K562 (cell line): Measurements from ENCODE around the gene FGD6. TPM values are rescaled to one million over a fixed set of nuclear protein-coding genes. Genes with fewer than 3 reads are reported as not detected.

ENCODE experiments used
- ATAC-seq: fragments of 200-7000 bp; cut with Tn5 transposase; 3 replicates; pipeline ENCODE4 v1.9.1; 2020; ENCODE audit warnings: moderate library complexity
- BruUV-seq: library from RNA; stranded (reverse); fragments of 400-500 nt; replicated peaks from 2 replicates; lab custom pipeline; 2021; lab: Mats Ljungman, UMichigan
- CTCF ChIA-PET: fragments of 300-600 bp; formaldehyde crosslinking; extraction: SDS; loops from one replicate; lab custom pipeline; 2021; ENCODE audit warnings: low intra/inter-chr PET ratio; lab: Yijun Ruan, JAX
- POLR2A ChIA-PET: fragments of 300-600, 350-650 bp; sonication (Branson Sonifier 250); formaldehyde crosslinking; extraction: SDS; loops from one replicate; lab custom pipeline; 2021; ENCODE audit warnings: antibody characterized with exemption, inconsistent platforms; lab: Yijun Ruan, JAX
- DNase-seq, 4 experiments: peaks; one replicate each; pipeline versions ENCODE4 v3.0.0 to v3.0.0-alpha.2; 2011 to 2018; ENCODE audit warnings: low spot score in 3 of 4, mixed read lengths in 3 of 4; ENCODE audit errors: extremely low read depth in 1 of 4
- FAIRE-seq: peaks from 2 replicates; lab custom pipeline; 2011; peaks lifted over from hg19 to GRCh38; lab: Jason Lieb, UNC
- H2AFZ ChIP-seq: 2 replicates; pipeline ENCODE4 v1.6.0; 2011; ENCODE audit warnings: low read depth, low read length, control low read depth, inconsistent platforms
- H3K27ac ChIP-seq: fragments of 200-600 bp; 3 replicates; pipeline ENCODE4 v1.8.0; 2011; ENCODE audit warnings: low read depth, mild to moderate bottlenecking, control low read depth, inconsistent platforms, low read length, moderate library complexity, mixed read lengths; ENCODE audit errors: extremely low read depth
- H3K27me3 ChIP-seq, 2 experiments: fragments of 300-600 bp in 1 of 2; 2 replicates in 1 of 2; 3 replicates in 1 of 2; pipeline versions ENCODE4 v1.6.0 to v1.8.0; 2011; ENCODE audit warnings: inconsistent platforms in 2 of 2, low read length in 2 of 2, mild to moderate bottlenecking in 1 of 2, mixed read lengths in 1 of 2, moderate library complexity in 1 of 2; ENCODE audit not compliant: control insufficient read depth in 2 of 2, insufficient read depth in 2 of 2
- H3K36me3 ChIP-seq: fragments of 300-600 bp; 3 replicates; pipeline ENCODE4 v1.8.0; 2011; ENCODE audit warnings: mild to moderate bottlenecking, low read length, inconsistent platforms; ENCODE audit not compliant: control insufficient read depth, insufficient read depth
- H3K4me1 ChIP-seq, 2 experiments: fragments of 200-600 bp in 1 of 2; replicated peaks in 1 of 2; 2 replicates in 1 of 2; 3 replicates in 1 of 2; pipeline versions ENCODE4 v1.5.1 to v1.8.0; 2011; ENCODE audit warnings: inconsistent platforms in 2 of 2, low read length in 2 of 2, mild to moderate bottlenecking in 1 of 2, mixed read lengths in 1 of 2, moderate library complexity in 1 of 2; ENCODE audit not compliant: control insufficient read depth in 2 of 2, insufficient read depth in 2 of 2
- H3K4me2 ChIP-seq: 2 replicates; pipeline ENCODE4 v1.6.1; 2011; ENCODE audit warnings: low read length, control low read depth, inconsistent platforms, mixed read lengths; ENCODE audit not compliant: insufficient read depth
- H3K4me3 ChIP-seq: fragments of 200-600 bp; sonication (generic), shearing (Covaris generic); 2 replicates; pipeline ENCODE4 v1.5.1; 2016; ENCODE audit warnings: control low read depth, inconsistent platforms
- H3K79me2 ChIP-seq: fragments of 200-600 bp; 3 replicates; pipeline ENCODE4 v1.8.0; 2011; ENCODE audit warnings: low read length, inconsistent platforms; ENCODE audit not compliant: control insufficient read depth, insufficient read depth
- H3K9ac ChIP-seq, 2 experiments: 2 replicates each; pipeline versions ENCODE4 v1.6.0 to v1.6.1; 2011; ENCODE audit warnings: low read depth in 2 of 2, low read length in 2 of 2, control low read depth in 1 of 2, inconsistent platforms in 1 of 2, mild to moderate bottlenecking in 1 of 2, mixed read lengths in 1 of 2; ENCODE audit not compliant: insufficient read depth in 1 of 2
- H3K9me1 ChIP-seq: one replicate; pipeline ENCODE4 v1.6.0; 2011; ENCODE audit warnings: inconsistent platforms, mild to moderate bottlenecking, low read length, moderate library complexity; ENCODE audit not compliant: control insufficient read depth, insufficient read depth
- H3K9me3 ChIP-seq: replicated peaks from 2 replicates; pipeline ENCODE4 v1.5.1; 2011; ENCODE audit warnings: low read depth, low read length, inconsistent platforms; ENCODE audit not compliant: control insufficient read depth, insufficient read depth
- H4K20me1 ChIP-seq: replicated peaks from 2 replicates; pipeline ENCODE4 v1.6.1; 2011; ENCODE audit warnings: low read length, inconsistent platforms, mixed read lengths; ENCODE audit not compliant: control insufficient read depth, insufficient read depth
- BRD9 ChIP-seq: fragments of 450-650 bp; IDR thresholded peaks from 2 replicates; pipeline ENCODE4 v1.6.1; 2018; ENCODE audit warnings: low read depth; ENCODE audit not compliant: partially characterized antibody
- CUX1 ChIP-seq: fragments of 200-800 bp; sonication (Bioruptor generic); IDR thresholded peaks from 2 replicates; pipeline ENCODE4 v1.6.1; 2016; ENCODE audit warnings: missing genetic modification characterization, missing compliant biosample characterization
- DIDO1 ChIP-seq: fragments of 450-650 bp; IDR thresholded peaks from 2 replicates; pipeline ENCODE4 v1.6.1; 2016; ENCODE audit warnings: low read depth, missing biosample characterization, missing genetic modification characterization
- ELF1 ChIP-seq: fragments of 200-800 bp; sonication (Bioruptor generic); IDR thresholded peaks from 2 replicates; pipeline ENCODE4 v1.6.1; 2016; ENCODE audit warnings: missing genetic modification characterization, missing compliant biosample characterization
- SAFB ChIP-seq: fragments of 200-400 bp; formaldehyde crosslinking; IDR thresholded peaks from 2 replicates; pipeline ENCODE4 v1.6.1; 2017; ENCODE audit warnings: low read depth, low read length, borderline replicate concordance
- ZNF121 ChIP-seq: sonication (generic); formaldehyde crosslinking; conservative IDR thresholded peaks from 2 replicates; pipeline ENCODE4 v1.8.0; 2022; ENCODE audit warnings: missing genetic modification reagents
- ZNF212 ChIP-seq: fragments of 450-650 bp; formaldehyde crosslinking; IDR thresholded peaks from 2 replicates; pipeline ENCODE4 v1.4.0; 2020; ENCODE audit warnings: mild to moderate bottlenecking
- ZNF644 ChIP-seq: fragments of 200-800 bp; sonication (Bioruptor generic); IDR thresholded peaks from 2 replicates; pipeline ENCODE4 v1.6.1; 2016; ENCODE audit warnings: low read depth, missing genetic modification characterization, missing compliant biosample characterization
- WGBS: fragments of 100-300 bp; shearing (Covaris generic); methylation state at CpG from one replicate; pipeline ENCODE4 v1.1.6; 2016; ENCODE audit warnings: low coverage, mixed read lengths; ENCODE audit not compliant: insufficient coverage; ENCODE audit errors: missing lambda C conversion rate; 5-methylcytosine and 5-hydroxymethylcytosine counted together
- in situ Hi-C: fragments of 300-500 bp; cut with MboI; formaldehyde crosslinking; loops from 4 replicates; pipeline ENCODE4 v1.15.0; 2018; ENCODE audit warnings: inconsistent platforms, mixed read lengths
- intact Hi-C: fragments of 100-400 bp; cut with micrococcal nuclease; formaldehyde crosslinking; loops from 2 replicates; pipeline ENCODE4 v1.14.2; 2022
- polyA plus RNA-seq, 8 experiments: library from polyadenylated mRNA; depleted of rRNA in 4 of 8; stranded (reverse) in 5 of 8; unstranded in 3 of 8; fragments of >200 nt; fragmentation: Nextera tagmentation in 2 of 8; fragmentation: Illumina TruSeq in 1 of 8; extraction: Ambion mirVana in 2 of 8; extraction: Trizol in 1 of 8; gene quantifications; 2 replicates each; pipeline versions ENCODE4 v1.2.1 to v1.2.3, GENCODE V29; 2011 to 2014; ENCODE audit warnings: inconsistent platforms in 1 of 8, missing spikeins in 1 of 8
- total RNA-seq, 7 experiments: library from RNA; depleted of rRNA in 6 of 7; stranded (reverse); fragments of >200 nt in 6 of 7; fragmentation: Illumina TruSeq in 2 of 7; extraction: Trizol in 2 of 7; gene quantifications; 2 replicates each; pipeline versions ENCODE4 v1.2.1 to v1.2.3, GENCODE V29; 2011 to 2021; ENCODE audit warnings: low replicate concordance in 1 of 7
- TF ChIP-seq, protein P1 (sequence below), 2 experiments: fragments of 450-650 bp; formaldehyde crosslinking in 1 of 2; IDR thresholded peaks; 2 replicates each; pipeline versions ENCODE4 v1.4.0 to v1.6.1; 2014 to 2020; ENCODE audit warnings: mild to moderate bottlenecking in 2 of 2, borderline replicate concordance in 1 of 2, low read depth in 1 of 2

The FGD6 gene
- total and polyA plus RNA-seq, 9 of the 15 experiments (the other 6 are each of a cell fraction or from before 2014, with no cell fraction given) = 1.5 to 11.1 (median 5.8) TPM

DNA sequence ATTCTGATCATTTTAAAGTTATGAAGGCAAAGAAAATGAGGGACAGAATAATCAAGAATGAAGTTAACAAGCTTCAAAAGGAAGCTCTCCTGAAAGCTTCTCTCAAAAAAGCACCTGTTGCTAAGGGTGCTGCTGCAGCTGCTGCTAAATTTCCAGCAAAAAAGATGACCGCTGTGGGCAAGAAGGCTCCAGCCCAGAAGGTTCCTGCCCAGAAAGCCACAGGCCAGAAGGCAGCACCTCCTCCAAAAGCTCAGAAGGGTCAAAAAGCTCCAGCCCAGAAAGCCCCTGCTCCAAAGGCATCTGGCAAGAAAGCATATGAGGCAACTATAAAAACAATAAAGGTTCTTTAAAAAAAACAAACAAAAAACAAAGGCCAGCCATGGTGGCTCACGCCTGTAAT lies 91.2 kb downstream of the FGD6 start:
- H3K27me3 ChIP-seq = no peaks in the 10 kb centered on the region
- H3K9ac ChIP-seq = no peak overlapping the region
- intact Hi-C loops = no loop called here
- H3K9me3 ChIP-seq = no peaks in the 10 kb centered on the region
- WGBS = 82% methylated on average over 2 of the region's 2 CpGs
- DNase-seq = no peak
- H3K79me2 ChIP-seq = no peaks in the 10 kb centered on the region
- CTCF ChIA-PET = no interaction called here
- POLR2A ChIA-PET = no interaction called here
- in situ Hi-C loops = loop anchor here (5.0 kb wide), 1 partner anchor 91 kb away; the partner anchor contains the start of genes FGD6 and VEZT
- no peaks in the 10 kb centered on the region for H3K9me1 ChIP-seq
- H4K20me1 ChIP-seq = no peaks in the 10 kb centered on the region
- no peak for FAIRE-seq
- no peaks in the 10 kb centered on the region for H3K36me3 ChIP-seq
- no peak overlapping the region for H3K27ac ChIP-seq
- ATAC-seq = no peak
- no peak overlapping the region for H3K4me3 ChIP-seq
- no peak overlapping the region for H3K4me2 ChIP-seq
- no TSS peak for BruUV-seq
- H3K4me1 ChIP-seq = no peaks in the 10 kb centered on the region
- no peak overlapping the region for H2AFZ ChIP-seq
- TF ChIP-seq ELF1 (no peak), ZNF212 (no peak), CUX1 (CRISPR knock-in tag) (no peak), ZNF644 (tag) (no peak), DIDO1 (tag) (no peak), ZNF121 (no peak), BRD9 (no peak), SAFB (no peak)
- TF ChIP-seq, protein P1, sequence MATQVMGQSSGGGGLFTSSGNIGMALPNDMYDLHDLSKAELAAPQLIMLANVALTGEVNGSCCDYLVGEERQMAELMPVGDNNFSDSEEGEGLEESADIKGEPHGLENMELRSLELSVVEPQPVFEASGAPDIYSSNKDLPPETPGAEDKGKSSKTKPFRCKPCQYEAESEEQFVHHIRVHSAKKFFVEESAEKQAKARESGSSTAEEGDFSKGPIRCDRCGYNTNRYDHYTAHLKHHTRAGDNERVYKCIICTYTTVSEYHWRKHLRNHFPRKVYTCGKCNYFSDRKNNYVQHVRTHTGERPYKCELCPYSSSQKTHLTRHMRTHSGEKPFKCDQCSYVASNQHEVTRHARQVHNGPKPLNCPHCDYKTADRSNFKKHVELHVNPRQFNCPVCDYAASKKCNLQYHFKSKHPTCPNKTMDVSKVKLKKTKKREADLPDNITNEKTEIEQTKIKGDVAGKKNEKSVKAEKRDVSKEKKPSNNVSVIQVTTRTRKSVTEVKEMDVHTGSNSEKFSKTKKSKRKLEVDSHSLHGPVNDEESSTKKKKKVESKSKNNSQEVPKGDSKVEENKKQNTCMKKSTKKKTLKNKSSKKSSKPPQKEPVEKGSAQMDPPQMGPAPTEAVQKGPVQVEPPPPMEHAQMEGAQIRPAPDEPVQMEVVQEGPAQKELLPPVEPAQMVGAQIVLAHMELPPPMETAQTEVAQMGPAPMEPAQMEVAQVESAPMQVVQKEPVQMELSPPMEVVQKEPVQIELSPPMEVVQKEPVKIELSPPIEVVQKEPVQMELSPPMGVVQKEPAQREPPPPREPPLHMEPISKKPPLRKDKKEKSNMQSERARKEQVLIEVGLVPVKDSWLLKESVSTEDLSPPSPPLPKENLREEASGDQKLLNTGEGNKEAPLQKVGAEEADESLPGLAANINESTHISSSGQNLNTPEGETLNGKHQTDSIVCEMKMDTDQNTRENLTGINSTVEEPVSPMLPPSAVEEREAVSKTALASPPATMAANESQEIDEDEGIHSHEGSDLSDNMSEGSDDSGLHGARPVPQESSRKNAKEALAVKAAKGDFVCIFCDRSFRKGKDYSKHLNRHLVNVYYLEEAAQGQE (IDR thresholded peaks at IDR 0.05; ENCODE audit: borderline replicate concordance) = no peak
- TF ChIP-seq, protein P1 (CRISPR knock-in tag; IDR thresholded peaks at IDR 0.05; ENCODE audit: low read depth) = no peak
